ENCODE data around the gene SHQ1. TPM values are rescaled to one million over a fixed set of nuclear protein-coding genes. Genes with fewer than 3 reads are reported as not detected.

SHQ1 gene
- total and polyA plus RNA-seq, 2 donors (not counting 3 experiments of a cell fraction or from before 2014, with no cell fraction given), result 7.3 to 20.6 TPM

GRCh38 chr3:72830452-72831223 is 17.6 kb downstream of the SHQ1 start:
- Histone ChIP-seq H3K4me1 (ENCODE audit: control insufficient read depth, extremely low read depth, insufficient read depth, low read length) (no peaks in the 10 kb centered on the region), H3K79me2 (ENCODE audit: control insufficient read depth, insufficient read depth, low read length) (peaks cover 1% of the 10 kb centered on the region), H3K9me1 (replicated peaks; ENCODE audit: control insufficient read depth, extremely low read depth, insufficient read depth, low read length) (no peaks in the 10 kb centered on the region), H3K4me2 (ENCODE audit: insufficient read depth, low read length) (no peak overlapping the region), H3K9me3 (replicated peaks; ENCODE audit: control insufficient read depth, insufficient read depth, low read length) (no peaks in the 10 kb centered on the region), H2AFZ (ENCODE audit: low read depth, low read length) (no peak overlapping the region), H3K9ac (replicated peaks; ENCODE audit: extremely low read depth, insufficient read depth, low read length) (no peak overlapping the region), H3K27ac (ENCODE audit: insufficient read depth, low read depth, low read length) (no peak overlapping the region), H4K20me1 (replicated peaks; ENCODE audit: control insufficient read depth, extremely low read depth, insufficient read depth, low read length) (no peaks in the 10 kb centered on the region), H3K36me3 (ENCODE audit: control insufficient read depth in 2 of 2, extremely low read depth in 1 of 2, insufficient read depth in 2 of 2, low read length in 2 of 2) (no peaks in the 10 kb centered on the region), H3K27me3 (ENCODE audit: control insufficient read depth in 2 of 2, insufficient read depth in 2 of 2, low read length in 2 of 2) (no peaks in the 10 kb centered on the region), H3K4me3 (replicated peaks in 1 of 3; ENCODE audit: insufficient read depth in 1 of 3, low read depth in 1 of 3, low read length in 3 of 3) (no peak overlapping the region)
- FAIRE-seq (no peak), DNase-seq (ENCODE audit: low read depth, low spot score) (no peak)
- no peak for TF ChIP-seq POLR2A (IDR thresholded peaks at IDR 0.05; ENCODE audit: low read depth, low read length)
- intact Hi-C loops (cut with micrococcal nuclease) (no loop called here), dilution Hi-C loops (cut with MboI; ENCODE audit: extremely low pct_ligation_motif_present, low sequenced_read_pairs) (no loop called here)
- CTCF ChIA-PET, result interaction anchor here (1.1 to 2.0 kb wide), 3 partner anchors 8 to 875 kb away, joined by 5 to 7 read pairs (median 6); no protein-coding TSS in a partner anchor
- no TSS peak for BruUV-seq (replicated peaks)
- POLR2A ChIA-PET, result interaction anchor here (0.6 kb wide), 1 partner anchor 454 kb away, joined by 3 read pairs; no protein-coding TSS in a partner anchor

GRCh38 chr3:72829701-72830100 is 18.5 kb downstream of the SHQ1 start:
- H3K4me1 ChIP-seq (ENCODE audit: control insufficient read depth, extremely low read depth, insufficient read depth, low read length), result no peaks in the 10 kb centered on the region
- dilution Hi-C loops (cut with MboI; ENCODE audit: extremely low pct_ligation_motif_present, low sequenced_read_pairs) (no loop called here), intact Hi-C loops (cut with micrococcal nuclease) (loop anchor here (10.0 kb wide), 1 partner anchor 345 kb away; no protein-coding TSS in a partner anchor)
- H2AFZ ChIP-seq (ENCODE audit: low read depth, low read length), result no peak overlapping the region
- no peaks in the 10 kb centered on the region for H3K9me3 ChIP-seq (replicated peaks; ENCODE audit: control insufficient read depth, insufficient read depth, low read length)
- FAIRE-seq, result no peak
- H3K27me3 ChIP-seq (ENCODE audit: control insufficient read depth in 2 of 2, insufficient read depth in 2 of 2, low read length in 2 of 2), result no peaks in the 10 kb centered on the region
- no TSS peak for BruUV-seq (replicated peaks)
- H3K36me3 ChIP-seq (ENCODE audit: control insufficient read depth in 2 of 2, extremely low read depth in 1 of 2, insufficient read depth in 2 of 2, low read length in 2 of 2), result no peaks in the 10 kb centered on the region
- DNase-seq (ENCODE audit: low read depth, low spot score), result no peak
- peaks cover 1% of the 10 kb centered on the region for H3K79me2 ChIP-seq (ENCODE audit: control insufficient read depth, insufficient read depth, low read length)
- H3K9ac ChIP-seq (replicated peaks; ENCODE audit: extremely low read depth, insufficient read depth, low read length), result no peak overlapping the region
- POLR2A ChIA-PET, result interaction anchor here (0.6 kb wide), 1 partner anchor 453 kb away, joined by 3 read pairs; no protein-coding TSS in a partner anchor
- H3K27ac ChIP-seq (ENCODE audit: insufficient read depth, low read depth, low read length), result no peak overlapping the region
- TF ChIP-seq GATA2 (IDR thresholded peaks at IDR 0.05; ENCODE audit: insufficient read depth, insufficient read length, low read depth, low read length) (no peak), POLR2A (IDR thresholded peaks at IDR 0.05; ENCODE audit: low read depth, low read length) (no peak), EZH2 (IDR thresholded peaks at IDR 0.05; ENCODE audit: borderline replicate concordance, low read depth, low read length, severe bottlenecking) (no peak), CTCF (IDR thresholded peaks at IDR 0.05; ENCODE audit: extremely low read depth in 1 of 2, insufficient read depth in 1 of 2, low read depth in 1 of 2, low read length in 2 of 2) (no peak), FOS (IDR thresholded peaks at IDR 0.05; ENCODE audit: borderline replicate concordance, insufficient read depth, low read length) (no peak), MAX (IDR thresholded peaks at IDR 0.05; ENCODE audit: insufficient read depth, insufficient read length) (no peak), POLR2AphosphoS5 (IDR thresholded peaks at IDR 0.05; ENCODE audit: insufficient read depth, low read depth, low read length) (no peak), MYC (IDR thresholded peaks at IDR 0.05; ENCODE audit: low read depth, low read length) (no peak), JUN (IDR thresholded peaks at IDR 0.05; ENCODE audit: borderline replicate concordance, insufficient read depth, insufficient read length, low read depth) (no peak)
- H3K4me3 ChIP-seq (replicated peaks in 1 of 3; ENCODE audit: insufficient read depth in 1 of 3, low read depth in 1 of 3, low read length in 3 of 3), result no peak overlapping the region
- H3K4me2 ChIP-seq (ENCODE audit: insufficient read depth, low read length), result no peak overlapping the region
- no peaks in the 10 kb centered on the region for H3K9me1 ChIP-seq (replicated peaks; ENCODE audit: control insufficient read depth, extremely low read depth, insufficient read depth, low read length)
- no peaks in the 10 kb centered on the region for H4K20me1 ChIP-seq (replicated peaks; ENCODE audit: control insufficient read depth, extremely low read depth, insufficient read depth, low read length)
- CTCF ChIA-PET, result interaction anchor here (1.3 to 2.0 kb wide), 2 partner anchors 7 to 874 kb away, joined by 6 to 7 read pairs; no protein-coding TSS in a partner anchor

Data from endothelial cell of umbilical vein (primary cell).